ENCODE results near the gene PTPRN2. TPM values are rescaled to one million over a fixed set of nuclear protein-coding genes. Genes with fewer than 3 reads are reported as not detected.
A peak's percentile ranks its signal among the peaks of the same experiment; 100 is the strongest.

Gene PTPRN2
- total and polyA plus RNA-seq, 3 experiments from 2014 or later: 0.33 to 1.2 (median 0.42) TPM

DNA sequence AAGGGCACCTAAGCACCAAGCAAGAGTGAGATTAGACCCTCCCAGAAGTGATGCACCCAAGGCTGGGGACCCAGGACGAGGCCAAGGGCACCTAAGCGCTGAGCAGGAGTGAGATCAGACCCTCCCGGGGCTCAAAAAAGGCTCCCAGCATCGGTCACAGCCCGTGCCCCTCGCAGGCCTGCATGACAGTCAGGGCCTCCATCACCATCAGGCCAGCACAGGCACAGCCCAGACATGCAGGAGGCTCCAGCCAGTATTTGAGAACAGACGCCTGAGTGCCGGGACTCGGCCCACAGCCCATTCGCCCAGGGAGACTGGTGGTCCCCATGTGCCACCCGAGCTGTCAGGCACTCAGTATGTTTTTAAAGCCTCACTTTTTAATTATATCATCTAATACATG, 595.9 kb downstream of the PTPRN2 start:
- H3K4me1 Mint-ChIP-seq: no peaks in the 10 kb centered on the region
- H3K36me3 Mint-ChIP-seq: no peaks in the 10 kb centered on the region
- H3K9me3 Mint-ChIP-seq: peaks cover 0 to 5% (median 0%) of the 10 kb centered on the region in 5 donors
- Histone ChIP-seq H3K9me3 (ENCODE audit: low read length) (no peaks in the 10 kb centered on the region), H3K27me3 (ENCODE audit: insufficient read depth, low read length, poor library complexity, severe bottlenecking) (no peaks in the 10 kb centered on the region), H3K4me3 (ENCODE audit: low read length) (no peak overlapping the region), H3K36me3 (ENCODE audit: insufficient read depth, low read length) (no peaks in the 10 kb centered on the region), H3K27ac (ENCODE audit: low read depth, low read length) (no peak overlapping the region), H3K4me1 (ENCODE audit: insufficient read depth, low read length) (no peaks in the 10 kb centered on the region)
- ChIA-PET CTCF (no interaction called here), POLR2A (no interaction called here)
- no peaks in the 10 kb centered on the region for H3K27me3 Mint-ChIP-seq
- H3K27ac Mint-ChIP-seq: no peak overlapping the region
- DNase-seq: no peak
- no peak overlapping the region for H3K4me3 Mint-ChIP-seq

DNA sequence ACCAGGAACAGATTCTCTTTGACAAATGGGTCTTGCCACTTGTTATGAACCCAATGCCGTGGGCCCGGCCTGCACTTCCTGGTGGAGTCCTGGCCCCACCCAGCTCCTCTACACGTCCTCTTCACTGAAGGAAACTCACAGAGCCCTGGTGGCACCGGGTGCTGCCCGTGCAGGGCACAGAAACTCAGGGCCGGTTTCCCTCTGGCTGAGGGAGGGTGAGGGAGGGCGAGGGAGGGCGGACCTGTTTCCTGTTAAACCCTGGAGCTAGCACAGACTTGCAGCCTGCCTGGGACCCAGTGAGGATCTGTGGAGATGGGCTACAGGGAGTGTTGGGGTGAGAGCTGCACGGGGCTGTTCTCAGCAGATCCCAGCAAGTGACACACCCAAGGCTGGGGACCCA, 596.3 kb downstream of the PTPRN2 start:
- no peaks in the 10 kb centered on the region for H3K4me1 ChIP-seq (ENCODE audit: insufficient read depth, low read length)
- H3K27me3 Mint-ChIP-seq: no peaks in the 10 kb centered on the region
- H3K9me3 ChIP-seq (ENCODE audit: low read length): no peaks in the 10 kb centered on the region
- H3K27ac ChIP-seq (ENCODE audit: low read depth, low read length): no peak overlapping the region
- no peak for DNase-seq
- no peak overlapping the region for H3K4me3 ChIP-seq (ENCODE audit: low read length)
- no peaks in the 10 kb centered on the region for H3K27me3 ChIP-seq (ENCODE audit: insufficient read depth, low read length, poor library complexity, severe bottlenecking)
- H3K4me1 Mint-ChIP-seq: no peaks in the 10 kb centered on the region
- no peaks in the 10 kb centered on the region for H3K36me3 Mint-ChIP-seq
- no peak overlapping the region for H3K4me3 Mint-ChIP-seq
- ChIA-PET POLR2A (no interaction called here), CTCF (no interaction called here)
- H3K27ac Mint-ChIP-seq: no peak overlapping the region
- peaks cover 0 to 5% (median 0%) of the 10 kb centered on the region in 5 donors for H3K9me3 Mint-ChIP-seq
- no peaks in the 10 kb centered on the region for H3K36me3 ChIP-seq (ENCODE audit: insufficient read depth, low read length)

DNA sequence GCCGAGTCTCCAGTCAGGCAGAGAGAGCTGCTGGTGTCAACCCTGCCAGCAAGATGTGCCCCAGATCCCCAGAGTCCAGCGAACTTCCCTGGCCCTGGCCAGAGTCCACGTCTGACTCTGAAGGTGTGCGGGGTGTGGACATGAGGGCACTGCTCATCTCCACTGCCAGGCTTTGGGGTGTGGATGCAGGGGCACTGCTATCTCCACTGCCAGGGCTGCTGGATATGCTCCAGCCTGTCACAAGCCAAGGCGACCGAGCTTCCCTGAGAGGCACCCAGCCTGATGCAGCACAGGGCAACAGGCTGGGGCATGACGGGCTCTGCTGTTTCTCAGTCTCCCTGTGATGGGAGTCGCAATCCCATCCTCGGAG, 596.8 kb downstream of the PTPRN2 start:
- Mint-ChIP-seq H3K4me1 (no peaks in the 10 kb centered on the region), H3K4me3 (no peak overlapping the region), H3K9me3 (peaks cover 0 to 5% (median 0%) of the 10 kb centered on the region in 5 donors), H3K27ac (no peak overlapping the region), H3K27me3 (no peaks in the 10 kb centered on the region), H3K36me3 (no peaks in the 10 kb centered on the region)
- H3K4me3 ChIP-seq (ENCODE audit: low read length): no peak overlapping the region
- no peaks in the 10 kb centered on the region for H3K27me3 ChIP-seq (ENCODE audit: insufficient read depth, low read length, poor library complexity, severe bottlenecking)
- no peak for DNase-seq
- H3K9me3 ChIP-seq (ENCODE audit: low read length): no peaks in the 10 kb centered on the region
- H3K27ac ChIP-seq (ENCODE audit: low read depth, low read length): no peak overlapping the region
- ChIA-PET POLR2A (no interaction called here), CTCF (no interaction called here)
- no peaks in the 10 kb centered on the region for H3K36me3 ChIP-seq (ENCODE audit: insufficient read depth, low read length)
- no peaks in the 10 kb centered on the region for H3K4me1 ChIP-seq (ENCODE audit: insufficient read depth, low read length)

DNA sequence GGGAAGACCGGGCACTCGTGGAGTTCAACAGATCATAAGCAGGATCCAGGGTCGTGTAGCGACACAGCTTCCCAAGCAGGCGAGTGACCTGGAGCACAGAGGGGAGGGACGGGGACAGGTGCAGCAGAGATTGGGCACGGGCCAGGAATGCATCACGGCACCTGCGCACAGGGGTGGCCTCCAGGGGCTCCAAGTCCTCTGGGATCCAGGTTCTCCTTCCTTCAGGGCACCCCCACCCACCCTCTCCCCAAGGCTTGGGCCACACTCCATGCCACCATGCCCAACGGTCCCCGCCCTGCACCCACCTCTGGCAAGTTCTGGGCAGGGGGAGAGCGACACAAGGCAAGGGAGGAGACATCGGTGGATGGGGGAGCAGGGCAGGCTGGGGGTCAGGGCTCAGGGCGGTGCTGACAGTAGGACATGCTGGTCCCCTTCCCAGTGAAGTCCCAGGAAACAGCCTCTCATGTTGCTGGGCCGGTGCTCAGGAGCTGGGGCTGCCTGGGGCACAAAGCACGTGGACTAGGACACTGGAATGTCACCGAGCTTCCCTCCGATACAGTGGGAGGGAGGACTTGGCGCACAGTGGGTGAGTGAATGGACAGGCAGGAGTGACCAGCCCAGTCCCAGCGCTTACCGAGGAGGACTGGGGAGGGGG, 597.3 kb downstream of the PTPRN2 start:
- DNase-seq: no peak
- H3K36me3 ChIP-seq (ENCODE audit: insufficient read depth, low read length): no peaks in the 10 kb centered on the region
- no peak overlapping the region for H3K27ac ChIP-seq (ENCODE audit: low read depth, low read length)
- Mint-ChIP-seq H3K4me3 (no peak overlapping the region), H3K27me3 (no peaks in the 10 kb centered on the region), H3K36me3 (no peaks in the 10 kb centered on the region), H3K4me1 (no peaks in the 10 kb centered on the region), H3K9me3 (peaks cover 0 to 5% (median 0%) of the 10 kb centered on the region in 5 donors), H3K27ac (peak overlapping the region in 1 of 8 donors; percentile 72)
- no peaks in the 10 kb centered on the region for H3K9me3 ChIP-seq (ENCODE audit: low read length)
- H3K4me1 ChIP-seq (ENCODE audit: insufficient read depth, low read length): no peaks in the 10 kb centered on the region
- no peak overlapping the region for H3K4me3 ChIP-seq (ENCODE audit: low read length)
- ChIA-PET CTCF (no interaction called here), POLR2A (no interaction called here)
- no peaks in the 10 kb centered on the region for H3K27me3 ChIP-seq (ENCODE audit: insufficient read depth, low read length, poor library complexity, severe bottlenecking)

DNA sequence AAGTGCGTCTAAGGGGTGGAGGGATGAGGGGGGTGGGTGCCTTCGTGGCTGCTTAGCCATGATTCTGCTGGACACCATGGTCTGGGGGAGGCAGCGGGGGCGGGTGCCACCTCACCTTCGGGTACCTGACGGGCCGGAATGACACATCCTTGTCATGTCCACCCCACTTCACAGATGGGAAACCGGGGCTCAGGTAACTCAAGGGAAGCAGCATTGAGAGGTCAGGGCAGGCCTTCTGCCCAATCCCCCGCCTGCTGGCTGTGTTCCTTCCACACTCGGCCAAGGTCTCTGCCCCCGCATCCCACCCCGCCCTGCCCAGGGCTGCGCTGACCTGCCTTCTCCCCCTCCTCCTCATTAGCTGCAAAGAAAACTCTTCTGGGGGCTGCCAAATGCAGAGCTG, 598.0 kb downstream of the PTPRN2 start:
- H3K27ac Mint-ChIP-seq: peak overlapping the region in 1 of 8 donors; percentile 72
- CTCF ChIA-PET: no interaction called here

DNA sequence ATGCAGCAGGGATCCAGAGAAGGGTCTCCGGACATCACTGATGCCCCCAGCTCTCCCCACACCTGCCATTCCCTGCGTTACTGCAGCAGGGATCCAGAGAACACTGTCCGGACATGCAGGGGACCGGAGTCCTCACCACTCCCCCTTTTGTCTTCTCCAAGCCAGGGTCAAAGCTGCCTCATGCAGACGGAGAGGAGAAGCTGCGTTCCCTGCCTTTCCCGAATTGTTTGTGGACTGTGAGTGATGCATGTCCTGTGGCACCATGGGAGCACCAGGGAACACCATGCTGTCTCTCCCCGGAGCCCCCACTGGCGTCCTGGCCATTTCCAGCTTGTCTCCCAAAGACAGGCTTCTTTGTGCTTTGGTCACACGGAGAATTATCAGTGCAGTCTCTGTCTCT, 599.7 kb downstream of the PTPRN2 start:
- Mint-ChIP-seq H3K4me1 (no peaks in the 10 kb centered on the region), H3K36me3 (no peaks in the 10 kb centered on the region), H3K27ac (no peak overlapping the region), H3K27me3 (no peaks in the 10 kb centered on the region), H3K9me3 (no peaks in the 10 kb centered on the region), H3K4me3 (no peak overlapping the region)
- ChIA-PET CTCF (no interaction called here), POLR2A (no interaction called here)
- Histone ChIP-seq H3K27me3 (ENCODE audit: insufficient read depth, low read length, poor library complexity, severe bottlenecking) (no peaks in the 10 kb centered on the region), H3K4me1 (ENCODE audit: insufficient read depth, low read length) (no peaks in the 10 kb centered on the region), H3K9me3 (ENCODE audit: low read length) (no peaks in the 10 kb centered on the region), H3K4me3 (ENCODE audit: low read length) (no peak overlapping the region), H3K36me3 (ENCODE audit: insufficient read depth, low read length) (no peaks in the 10 kb centered on the region), H3K27ac (ENCODE audit: low read depth, low read length) (no peak overlapping the region)
- DNase-seq: no peak

More for the DNA sequence above, 598.0 kb downstream of the PTPRN2 start:
- Mint-ChIP-seq H3K4me1 (no peaks in the 10 kb centered on the region), H3K4me3 (no peak overlapping the region), H3K9me3 (peaks cover 0 to 2% (median 0%) of the 10 kb centered on the region in 5 donors), H3K27me3 (no peaks in the 10 kb centered on the region), H3K36me3 (no peaks in the 10 kb centered on the region)
- H3K27ac ChIP-seq (ENCODE audit: low read depth, low read length): no peak overlapping the region
- no peaks in the 10 kb centered on the region for H3K4me1 ChIP-seq (ENCODE audit: insufficient read depth, low read length)
- no peak for DNase-seq
- H3K9me3 ChIP-seq (ENCODE audit: low read length): no peaks in the 10 kb centered on the region
- H3K36me3 ChIP-seq (ENCODE audit: insufficient read depth, low read length): no peaks in the 10 kb centered on the region
- H3K27me3 ChIP-seq (ENCODE audit: insufficient read depth, low read length, poor library complexity, severe bottlenecking): no peaks in the 10 kb centered on the region
- POLR2A ChIA-PET: no interaction called here
- no peak overlapping the region for H3K4me3 ChIP-seq (ENCODE audit: low read length)

DNA sequence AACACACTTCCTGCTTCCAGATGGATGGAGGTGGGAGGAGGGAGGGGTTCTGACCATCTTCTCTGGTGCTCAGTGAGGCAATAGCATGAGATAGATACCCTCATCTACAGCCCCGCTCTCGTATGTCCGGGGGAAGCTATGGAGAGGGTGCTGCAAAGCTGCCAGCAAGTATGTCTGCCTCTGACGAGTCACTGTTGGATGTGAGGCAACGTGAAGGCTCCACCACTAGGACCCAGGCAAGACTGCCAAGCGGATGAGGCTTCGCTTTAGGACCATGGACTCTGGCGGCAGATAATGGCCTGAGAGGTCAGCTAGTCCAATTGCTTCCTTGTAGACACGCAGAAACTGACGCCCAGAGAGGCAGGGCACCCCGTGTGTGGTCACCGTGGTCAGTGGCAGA, 601.6 kb downstream of the PTPRN2 start:
- no peaks in the 10 kb centered on the region for H3K27me3 Mint-ChIP-seq
- no peaks in the 10 kb centered on the region for H3K9me3 Mint-ChIP-seq
- Histone ChIP-seq H3K36me3 (ENCODE audit: insufficient read depth, low read length) (no peaks in the 10 kb centered on the region), H3K4me1 (ENCODE audit: insufficient read depth, low read length) (no peaks in the 10 kb centered on the region), H3K9me3 (ENCODE audit: low read length) (no peaks in the 10 kb centered on the region), H3K27ac (ENCODE audit: low read depth, low read length) (no peak overlapping the region), H3K27me3 (ENCODE audit: insufficient read depth, low read length, poor library complexity, severe bottlenecking) (no peaks in the 10 kb centered on the region), H3K4me3 (ENCODE audit: low read length) (no peak overlapping the region)
- H3K36me3 Mint-ChIP-seq: no peaks in the 10 kb centered on the region
- POLR2A ChIA-PET: no interaction called here
- no peaks in the 10 kb centered on the region for H3K4me1 Mint-ChIP-seq
- CTCF ChIA-PET: no interaction called here
- DNase-seq: no peak
- no peak overlapping the region for H3K4me3 Mint-ChIP-seq
- no peak overlapping the region for H3K27ac Mint-ChIP-seq

DNA sequence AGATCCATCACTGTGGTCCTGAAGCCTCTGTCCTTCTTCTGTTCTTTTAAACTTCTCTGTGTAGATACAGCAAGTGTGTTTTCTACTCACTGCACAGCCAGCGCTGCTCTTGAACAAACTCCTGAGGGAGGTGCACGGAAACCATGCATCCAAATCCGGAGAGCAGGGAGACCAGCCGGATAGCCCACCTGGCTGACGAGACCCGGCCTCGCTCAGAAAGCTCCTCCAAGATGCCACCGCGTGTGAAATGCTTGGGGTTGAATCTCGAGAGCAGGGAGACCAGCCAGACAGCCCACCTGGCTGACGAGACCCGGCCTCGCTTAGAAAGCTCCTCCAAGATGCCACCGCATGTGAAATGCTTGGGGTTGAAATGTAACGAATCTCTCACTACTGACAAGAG, 602.0 kb downstream of the PTPRN2 start:
- H3K9me3 Mint-ChIP-seq: no peaks in the 10 kb centered on the region
- no peak overlapping the region for H3K4me3 Mint-ChIP-seq
- no peak for DNase-seq
- Histone ChIP-seq H3K27me3 (ENCODE audit: insufficient read depth, low read length, poor library complexity, severe bottlenecking) (no peaks in the 10 kb centered on the region), H3K36me3 (ENCODE audit: insufficient read depth, low read length) (no peaks in the 10 kb centered on the region), H3K9me3 (ENCODE audit: low read length) (no peaks in the 10 kb centered on the region), H3K4me1 (ENCODE audit: insufficient read depth, low read length) (no peaks in the 10 kb centered on the region), H3K4me3 (ENCODE audit: low read length) (no peak overlapping the region), H3K27ac (ENCODE audit: low read depth, low read length) (no peak overlapping the region)
- H3K4me1 Mint-ChIP-seq: no peaks in the 10 kb centered on the region
- H3K27ac Mint-ChIP-seq: no peak overlapping the region
- ChIA-PET CTCF (no interaction called here), POLR2A (no interaction called here)
- no peaks in the 10 kb centered on the region for H3K27me3 Mint-ChIP-seq
- H3K36me3 Mint-ChIP-seq: no peaks in the 10 kb centered on the region

Data from CD8-positive, alpha-beta memory T cell (primary cell).